Measurements from ENCODE around the gene ZNF618.

The ZNF618 gene

GRCh38 chr9:113998114-113998513 is 122.0 kb downstream of the ZNF618 start:
- in situ Hi-C loops (cut with HindIII; ENCODE audit: low sequenced_read_pairs) = no loop called here

- in situ Hi-C loops (cut with HindIII; ENCODE audit: low sequenced_read_pairs) = no loop called here
Measured at GRCh38 chr9:113998525-113999255, 122.6 kb downstream of the ZNF618 start.

GRCh38 chr9:113999256-114000062 is 123.3 kb downstream of the ZNF618 start:
- in situ Hi-C loops (cut with HindIII; ENCODE audit: low sequenced_read_pairs) = loop anchor here (5.0 to 25.0 kb wide), 2 partner anchors 82 to 187 kb away; no protein-coding TSS in a partner anchor

GRCh38 chr9:114000063-114000454 is 124.0 kb downstream of the ZNF618 start:
- in situ Hi-C loops (cut with HindIII; ENCODE audit: low sequenced_read_pairs) = loop anchor here (5.0 to 25.0 kb wide), 2 partner anchors 83 to 188 kb away; no protein-coding TSS in a partner anchor

GRCh38 chr9:114000671-114001409 is 124.7 kb downstream of the ZNF618 start:
- in situ Hi-C loops (cut with HindIII; ENCODE audit: low sequenced_read_pairs) = loop anchor here (5.0 to 25.0 kb wide), 2 partner anchors 84 to 189 kb away; no protein-coding TSS in a partner anchor

GRCh38 chr9:114001410-114001685 is 125.2 kb downstream of the ZNF618 start:
- in situ Hi-C loops (cut with HindIII; ENCODE audit: low sequenced_read_pairs) = loop anchor here (5.0 to 25.0 kb wide), 2 partner anchors 84 to 189 kb away; no protein-coding TSS in a partner anchor

GRCh38 chr9:114001794-114002261 is 125.7 kb downstream of the ZNF618 start:
- in situ Hi-C loops (cut with HindIII; ENCODE audit: low sequenced_read_pairs) = loop anchor here (5.0 to 25.0 kb wide), 2 partner anchors 85 to 190 kb away; no protein-coding TSS in a partner anchor

- in situ Hi-C loops (cut with HindIII; ENCODE audit: low sequenced_read_pairs) = loop anchor here (5.0 to 25.0 kb wide), 2 partner anchors 85 to 190 kb away; no protein-coding TSS in a partner anchor
Measured at GRCh38 chr9:114002271-114002985, 126.3 kb downstream of the ZNF618 start.

GRCh38 chr9:114002986-114003350 is 126.9 kb downstream of the ZNF618 start:
- in situ Hi-C loops (cut with HindIII; ENCODE audit: low sequenced_read_pairs) = loop anchor here (5.0 to 25.0 kb wide), 2 partner anchors 86 to 191 kb away; no protein-coding TSS in a partner anchor

GRCh38 chr9:114003351-114003750 is 127.2 kb downstream of the ZNF618 start:
- in situ Hi-C loops (cut with HindIII; ENCODE audit: low sequenced_read_pairs) = loop anchor here (5.0 to 25.0 kb wide), 2 partner anchors 86 to 191 kb away; no protein-coding TSS in a partner anchor

- in situ Hi-C loops (cut with HindIII; ENCODE audit: low sequenced_read_pairs) = loop anchor here (5.0 to 25.0 kb wide), 2 partner anchors 86 to 191 kb away; no protein-coding TSS in a partner anchor
Measured at GRCh38 chr9:114003758-114004157, 127.6 kb downstream of the ZNF618 start.

- in situ Hi-C loops (cut with HindIII; ENCODE audit: low sequenced_read_pairs) = loop anchor here (5.0 to 25.0 kb wide), 2 partner anchors 87 to 192 kb away; no protein-coding TSS in a partner anchor
Measured at GRCh38 chr9:114004221-114004716, 128.2 kb downstream of the ZNF618 start.

GRCh38 chr9:114005371-114006154 is 129.5 kb downstream of the ZNF618 start:
- in situ Hi-C loops (cut with HindIII; ENCODE audit: low sequenced_read_pairs) = loop anchor here (25.0 kb wide), 1 partner anchor 193 kb away; no protein-coding TSS in a partner anchor

GRCh38 chr9:114006155-114006550 is 130.0 kb downstream of the ZNF618 start:
- in situ Hi-C loops (cut with HindIII; ENCODE audit: low sequenced_read_pairs) = loop anchor here (25.0 kb wide), 1 partner anchor 194 kb away; no protein-coding TSS in a partner anchor

- in situ Hi-C loops (cut with HindIII; ENCODE audit: low sequenced_read_pairs) = loop anchor here (25.0 kb wide), 1 partner anchor 195 kb away; no protein-coding TSS in a partner anchor
Measured at GRCh38 chr9:114006931-114007691, 131.0 kb downstream of the ZNF618 start.

GRCh38 chr9:114007991-114008666 is 132.0 kb downstream of the ZNF618 start:
- in situ Hi-C loops (cut with HindIII; ENCODE audit: low sequenced_read_pairs) = loop anchor here (25.0 kb wide), 1 partner anchor 196 kb away; no protein-coding TSS in a partner anchor

- in situ Hi-C loops (cut with HindIII; ENCODE audit: low sequenced_read_pairs) = loop anchor here (25.0 kb wide), 1 partner anchor 197 kb away; no protein-coding TSS in a partner anchor
Measured at GRCh38 chr9:114008667-114009410, 132.7 kb downstream of the ZNF618 start.

Measured in endothelial cell of hepatic sinusoid (primary cell).